Myocyte (in vitro differentiated cells): ENCODE measurements around the gene ACKR3. TPM values are rescaled to one million over a fixed set of nuclear protein-coding genes. Genes with fewer than 3 reads are reported as not detected.

ENCODE experiments used
- DNase-seq: peaks from one replicate; pipeline ENCODE4 v3.0.0-alpha.2; 2012; ENCODE audit warnings: low read depth
- total RNA-seq: library from RNA; depleted of rRNA; stranded (reverse); fragments of >200 nt; gene quantifications from 2 replicates; pipeline ENCODE4 v1.2.3, GENCODE V29; 2014

Gene ACKR3
- total RNA-seq, 1 donor from 2014 or later, result not detected

GRCh38 chr2:236608188-236608525 lies 38.5 kb downstream of the ACKR3 start:
- DNase-seq, result no peak

- no peak for DNase-seq
Measured at GRCh38 chr2:236608710-236609109, 39.1 kb downstream of the ACKR3 start.

GRCh38 chr2:236610991-236611821 lies 41.6 kb downstream of the ACKR3 start:
- peak; percentile 78 for DNase-seq

- no peak for DNase-seq
Measured at GRCh38 chr2:236612737-236613136, 43.1 kb downstream of the ACKR3 start.

GRCh38 chr2:236613612-236614011 lies 44.0 kb downstream of the ACKR3 start:
- no peak for DNase-seq

GRCh38 chr2:236614551-236614950 lies 44.9 kb downstream of the ACKR3 start:
- no peak for DNase-seq

GRCh38 chr2:236616031-236616430 lies 46.4 kb downstream of the ACKR3 start:
- DNase-seq, result no peak

GRCh38 chr2:236616624-236617023 lies 47.0 kb downstream of the ACKR3 start:
- no peak for DNase-seq

- no peak for DNase-seq
Measured at GRCh38 chr2:236617221-236617737, 47.7 kb downstream of the ACKR3 start.

GRCh38 chr2:236617796-236618195 lies 48.2 kb downstream of the ACKR3 start:
- no peak for DNase-seq

GRCh38 chr2:236618370-236618769 lies 48.7 kb downstream of the ACKR3 start:
- no peak for DNase-seq

GRCh38 chr2:236619910-236620612 lies 50.4 kb downstream of the ACKR3 start:
- no peak for DNase-seq

GRCh38 chr2:236621786-236622185 lies 52.2 kb downstream of the ACKR3 start:
- no peak for DNase-seq

- no peak for DNase-seq
Measured at GRCh38 chr2:236622201-236622600, 52.6 kb downstream of the ACKR3 start.

GRCh38 chr2:236622660-236623059 lies 53.0 kb downstream of the ACKR3 start:
- no peak for DNase-seq

GRCh38 chr2:236623816-236624215 lies 54.2 kb downstream of the ACKR3 start:
- no peak for DNase-seq

- no peak for DNase-seq
Measured at GRCh38 chr2:236625156-236625690, 55.6 kb downstream of the ACKR3 start.

- no peak for DNase-seq
Measured at GRCh38 chr2:236626391-236627150, 56.9 kb downstream of the ACKR3 start.

- DNase-seq, result no peak
Measured at GRCh38 chr2:236627193-236627592, 57.6 kb downstream of the ACKR3 start.

- DNase-seq, result no peak
Measured at GRCh38 chr2:236627841-236628240, 58.2 kb downstream of the ACKR3 start.

GRCh38 chr2:236628256-236628901 lies 58.8 kb downstream of the ACKR3 start:
- no peak for DNase-seq
